Esophagus squamous epithelium (tissue), 4 donors: ENCODE measurements around the gene DRAP1.

Experiments used
- POLR2A ChIP-seq, 4 donors: fragments of 450-650 bp; IDR thresholded peaks; one replicate each; pipeline ENCODE4 v1.6.1; 2017; ENCODE audit warnings: antibody characterized with exemption in 4 of 4, mild to moderate bottlenecking in 4 of 4, moderate library complexity in 3 of 4
- TF ChIP-seq, protein P1 (sequence below), 6 experiments: fragments of 450-650 bp in 4 of 6; fragments of 200-600 bp in 2 of 6; sonication (generic) in 2 of 6; IDR thresholded peaks; one replicate each; pipeline ENCODE4 v1.5.1; 2016 to 2019; ENCODE audit warnings: antibody characterized with exemption in 6 of 6, mild to moderate bottlenecking in 4 of 6, moderate library complexity in 4 of 6

DNA sequence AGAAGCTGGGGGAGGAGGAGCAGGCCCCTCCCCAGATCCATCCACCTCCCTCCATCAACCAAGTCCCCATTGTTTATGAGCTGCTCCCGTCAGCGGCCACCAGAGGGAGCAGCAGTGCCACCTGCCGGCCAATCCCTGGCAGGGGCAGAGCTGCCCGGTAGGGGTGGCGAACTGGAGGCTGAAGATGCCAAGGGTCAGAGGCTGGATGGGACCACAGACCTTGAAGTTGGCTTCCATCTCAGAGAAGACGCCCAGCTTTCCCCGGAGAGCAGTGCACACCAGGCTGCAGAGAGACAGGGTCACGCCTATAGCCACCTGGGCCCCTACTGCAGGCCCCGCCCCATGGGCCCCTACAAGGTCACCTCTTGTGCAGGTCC lies 34.5 kb upstream of the DRAP1 start:
- TF ChIP-seq, protein P1, sequence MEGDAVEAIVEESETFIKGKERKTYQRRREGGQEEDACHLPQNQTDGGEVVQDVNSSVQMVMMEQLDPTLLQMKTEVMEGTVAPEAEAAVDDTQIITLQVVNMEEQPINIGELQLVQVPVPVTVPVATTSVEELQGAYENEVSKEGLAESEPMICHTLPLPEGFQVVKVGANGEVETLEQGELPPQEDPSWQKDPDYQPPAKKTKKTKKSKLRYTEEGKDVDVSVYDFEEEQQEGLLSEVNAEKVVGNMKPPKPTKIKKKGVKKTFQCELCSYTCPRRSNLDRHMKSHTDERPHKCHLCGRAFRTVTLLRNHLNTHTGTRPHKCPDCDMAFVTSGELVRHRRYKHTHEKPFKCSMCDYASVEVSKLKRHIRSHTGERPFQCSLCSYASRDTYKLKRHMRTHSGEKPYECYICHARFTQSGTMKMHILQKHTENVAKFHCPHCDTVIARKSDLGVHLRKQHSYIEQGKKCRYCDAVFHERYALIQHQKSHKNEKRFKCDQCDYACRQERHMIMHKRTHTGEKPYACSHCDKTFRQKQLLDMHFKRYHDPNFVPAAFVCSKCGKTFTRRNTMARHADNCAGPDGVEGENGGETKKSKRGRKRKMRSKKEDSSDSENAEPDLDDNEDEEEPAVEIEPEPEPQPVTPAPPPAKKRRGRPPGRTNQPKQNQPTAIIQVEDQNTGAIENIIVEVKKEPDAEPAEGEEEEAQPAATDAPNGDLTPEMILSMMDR (IDR thresholded peaks at IDR 0.05), result peak; percentile 98 to 100 (median 99)
- TF ChIP-seq POLR2A (IDR thresholded peaks at IDR 0.05), result no peak
